SK-N-SH (cell line): ENCODE data around the gene PDE4D. TPM values are rescaled to one million over a fixed set of nuclear protein-coding genes. Genes with fewer than 3 reads are reported as not detected.

ENCODE experiments used
- CTCF ChIA-PET: fragments of 300-600, 350-600 bp; formaldehyde crosslinking; extraction: SDS; loops from one replicate; lab custom pipeline; 2021; lab: Yijun Ruan, JAX
- POLR2A ChIA-PET: fragments of 350-600 bp; sonication (Branson Sonifier 250); formaldehyde crosslinking; extraction: SDS; loops from one replicate; lab custom pipeline; 2020; ENCODE audit warnings: antibody characterized with exemption, inconsistent platforms; lab: Yijun Ruan, JAX
- DNase-seq: peaks from one replicate; pipeline ENCODE4 v3.0.0; 2012
- H2AFZ ChIP-seq: fragments of 200-600 bp; sonication (generic); 2 replicates; pipeline ENCODE4 v1.8.1; 2016; ENCODE audit warnings: antibody characterized with exemption, mild to moderate bottlenecking, low read depth
- H3F3A ChIP-seq: fragments of 200-600 bp; sonication (generic); replicated peaks from 2 replicates; pipeline ENCODE3; 2016; ENCODE audit warnings: antibody characterized with exemption, mild to moderate bottlenecking; ENCODE audit not compliant: insufficient read depth
- H3K27ac ChIP-seq, 2 experiments: fragments of 200-500 bp in 1 of 2; fragments of 200-600 bp in 1 of 2; sonication (Bioruptor generic) in 1 of 2; sonication (generic), shearing (Covaris generic) in 1 of 2; 2 replicates each; pipeline versions ENCODE4 v1.5.1 to v1.6.1; 2014 to 2016; ENCODE audit warnings: low read depth in 2 of 2, inconsistent platforms in 1 of 2, low read length in 1 of 2, mild to moderate bottlenecking in 1 of 2, mixed read lengths in 1 of 2
- H3K27me3 ChIP-seq: fragments of 200-600 bp; sonication (generic), shearing (Covaris generic); 2 replicates; pipeline ENCODE4 v1.6.1; 2016; ENCODE audit warnings: mixed run types; ENCODE audit not compliant: insufficient read depth
- H3K36me3 ChIP-seq, 2 experiments: fragments of 200-500 bp in 1 of 2; fragments of 200-600 bp in 1 of 2; sonication (Bioruptor generic) in 1 of 2; sonication (generic) in 1 of 2; replicated peaks in 1 of 2; 2 replicates each; pipeline versions ENCODE3 to v1.5.1; 2014 to 2016; ENCODE audit warnings: low read length in 1 of 2, mild to moderate bottlenecking in 1 of 2; ENCODE audit not compliant: insufficient read depth in 2 of 2, control insufficient read depth in 1 of 2
- H3K4me1 ChIP-seq, 2 experiments: fragments of 200-500 bp in 1 of 2; fragments of 200-600 bp in 1 of 2; sonication (Bioruptor generic) in 1 of 2; sonication (generic), shearing (Covaris generic) in 1 of 2; 2 replicates each; pipeline versions ENCODE4 v1.5.1 to v1.6.1; 2014 to 2016; ENCODE audit warnings: low read depth in 1 of 2, low read length in 1 of 2, mixed run types in 1 of 2; ENCODE audit not compliant: insufficient read depth in 2 of 2, control insufficient read depth in 1 of 2
- H3K4me2 ChIP-seq: fragments of 200-600 bp; sonication (generic), shearing (Covaris generic); 2 replicates; pipeline ENCODE4 v1.6.1; 2017; ENCODE audit warnings: mixed run types
- H3K4me3 ChIP-seq, 2 experiments: fragments of 200-500 bp in 1 of 2; fragments of 200-600 bp in 1 of 2; sonication (Bioruptor generic) in 1 of 2; sonication (generic), shearing (Covaris generic) in 1 of 2; 2 replicates each; pipeline versions ENCODE4 v1.5.1 to v1.8.1; 2014 to 2016; ENCODE audit warnings: low read depth in 2 of 2, inconsistent platforms in 1 of 2, low read length in 1 of 2, mild to moderate bottlenecking in 1 of 2, mixed read lengths in 1 of 2, moderate library complexity in 1 of 2
- H3K79me2 ChIP-seq: fragments of 200-600 bp; sonication (generic); 2 replicates; pipeline ENCODE4 v1.8.1; 2017; ENCODE audit warnings: mild to moderate bottlenecking; ENCODE audit not compliant: insufficient read depth
- H3K9ac ChIP-seq: fragments of 200-600 bp; sonication (generic); 2 replicates; pipeline ENCODE4 v1.6.1; 2017; ENCODE audit warnings: mixed run types
- H3K9me2 ChIP-seq: fragments of 200-600 bp; sonication (generic); 2 replicates; pipeline ENCODE4 v1.6.1; 2017; ENCODE audit warnings: mixed run types
- H3K9me3 ChIP-seq: fragments of 200-600 bp; sonication (generic); 2 replicates; pipeline ENCODE4 v1.6.1; 2017; ENCODE audit warnings: mixed run types, mild to moderate bottlenecking, moderate library complexity
- H4K20me1 ChIP-seq: fragments of 200-600 bp; sonication (generic); 2 replicates; pipeline ENCODE4 v1.6.1; 2017; ENCODE audit warnings: mild to moderate bottlenecking, mixed run types; ENCODE audit not compliant: insufficient read depth
- FOSL2 ChIP-seq: IDR thresholded peaks from 2 replicates; pipeline ENCODE4 v1.4.0; 2012; ENCODE audit warnings: low read depth, mild to moderate bottlenecking, moderate library complexity, borderline replicate concordance
- FOXJ3 ChIP-seq: sonication (generic); formaldehyde crosslinking; IDR thresholded peaks from 2 replicates; pipeline ENCODE4 v1.5.1; 2020; ENCODE audit warnings: mild to moderate bottlenecking, missing genetic modification reagents
- GABPA ChIP-seq: IDR thresholded peaks from 2 replicates; pipeline ENCODE4 v1.4.0; 2012; ENCODE audit warnings: low read depth, mild to moderate bottlenecking
- GATA2 ChIP-seq: sonication (generic); formaldehyde crosslinking; IDR thresholded peaks from 2 replicates; pipeline ENCODE4 v1.5.0; 2020; ENCODE audit warnings: mild to moderate bottlenecking, missing genetic modification reagents
- MEF2A ChIP-seq: IDR thresholded peaks from 2 replicates; pipeline ENCODE4 v1.4.0; 2012; ENCODE audit warnings: low read depth, borderline replicate concordance
- MXI1 ChIP-seq: IDR thresholded peaks from 2 replicates; pipeline ENCODE4 v1.6.1; 2012; ENCODE audit warnings: mild to moderate bottlenecking, low read depth, low read length, improper control_type of control experiment
- NFIC ChIP-seq: IDR thresholded peaks from 2 replicates; pipeline ENCODE4 v1.4.0; 2012; ENCODE audit warnings: borderline replicate concordance
- NRF1 ChIP-seq: IDR thresholded peaks from 2 replicates; pipeline ENCODE4 v1.6.1; 2012; ENCODE audit warnings: low read depth, mild to moderate bottlenecking, low read length
- RAD21 ChIP-seq: IDR thresholded peaks from 2 replicates; pipeline ENCODE4 v1.6.1; 2012; ENCODE audit warnings: mild to moderate bottlenecking, low read length
- RCOR1 ChIP-seq: fragments of 150-350 bp; IDR thresholded peaks from 2 replicates; pipeline ENCODE4 v1.6.1; 2017; ENCODE audit warnings: antibody characterized with exemption, low read length
- REST ChIP-seq: IDR thresholded peaks from 2 replicates; pipeline ENCODE4 v1.6.1; 2012; ENCODE audit warnings: mild to moderate bottlenecking, low read depth, low read length, moderate library complexity
- RXRA ChIP-seq: IDR thresholded peaks from 2 replicates; pipeline ENCODE4 v1.4.0; 2012; ENCODE audit warnings: low read depth, mild to moderate bottlenecking, borderline replicate concordance
- SMC3 ChIP-seq: IDR thresholded peaks from 2 replicates; pipeline ENCODE4 v1.6.1; 2012; ENCODE audit warnings: low read depth, low read length, improper control_type of control experiment
- TEAD4 ChIP-seq: IDR thresholded peaks from 2 replicates; pipeline ENCODE4 v1.4.0; 2012; ENCODE audit warnings: mild to moderate bottlenecking, borderline replicate concordance; ENCODE audit not compliant: insufficient read depth
- YY1 ChIP-seq: IDR thresholded peaks from 2 replicates; pipeline ENCODE4 v1.4.0; 2012; ENCODE audit warnings: low read depth, mild to moderate bottlenecking
- ZBTB33 ChIP-seq: IDR thresholded peaks from 2 replicates; pipeline ENCODE4 v1.4.0; 2012; ENCODE audit warnings: low read depth, borderline replicate concordance
- WGBS: methylation state at CpG from one replicate; pipeline ENCODE4 v1.1.6; 2017; ENCODE audit warnings: low lambda C conversion rate; 5-methylcytosine and 5-hydroxymethylcytosine counted together
- polyA plus RNA-seq, 3 experiments: library from polyadenylated mRNA; depleted of rRNA; stranded (reverse); fragments of >200 nt; gene quantifications; 2 replicates each; pipeline ENCODE4 v1.2.3, GENCODE V29; 2012
- TF ChIP-seq, protein P1 (sequence below): IDR thresholded peaks from 2 replicates; pipeline ENCODE4 v1.4.0; 2012; ENCODE audit warnings: low read depth, borderline replicate concordance
- TF ChIP-seq, protein P2 (sequence below): fragments of 200-600 bp; sonication (generic); IDR thresholded peaks from 2 replicates; pipeline ENCODE4 v1.6.1; 2017; ENCODE audit warnings: antibody characterized with exemption, mild to moderate bottlenecking, moderate library complexity
- TF ChIP-seq, protein P3 (sequence below): IDR thresholded peaks from 2 replicates; pipeline ENCODE4 v1.4.0; 2012; ENCODE audit warnings: low read depth

PDE4D gene
- polyA plus RNA-seq, 1 of the 3 experiments (the other 2 are of a cell fraction): 2.4 TPM

DNA sequence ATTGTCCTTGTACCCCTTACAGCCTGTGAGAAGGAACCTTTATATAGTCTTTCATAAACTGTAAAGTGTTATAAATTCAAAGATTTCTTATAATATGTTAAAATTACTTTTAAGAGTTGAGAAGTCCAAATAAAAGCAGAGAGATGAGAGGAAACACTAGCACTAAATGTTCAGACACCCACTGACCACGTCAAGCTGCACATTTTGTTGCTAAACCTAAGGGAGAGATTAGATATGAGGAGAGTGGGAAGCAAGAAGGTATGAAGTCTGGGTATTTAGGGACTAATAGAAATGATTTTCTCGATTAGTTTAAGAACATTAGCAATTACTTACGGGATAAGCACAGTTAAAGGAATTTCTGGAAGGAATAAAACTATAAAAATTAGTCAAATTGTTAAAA is 803.8 kb downstream of the PDE4D start:
- no peaks in the 10 kb centered on the region for H3K9me3 ChIP-seq
- H3K27me3 ChIP-seq: no peaks in the 10 kb centered on the region
- ChIA-PET POLR2A (no interaction called here), CTCF (interaction anchor here (0.9 kb wide), 1 partner anchor 55 kb away, joined by 3 read pairs; no protein-coding TSS in a partner anchor)
- H3K4me3 ChIP-seq: no peak overlapping the region
- TF ChIP-seq, protein P1, sequence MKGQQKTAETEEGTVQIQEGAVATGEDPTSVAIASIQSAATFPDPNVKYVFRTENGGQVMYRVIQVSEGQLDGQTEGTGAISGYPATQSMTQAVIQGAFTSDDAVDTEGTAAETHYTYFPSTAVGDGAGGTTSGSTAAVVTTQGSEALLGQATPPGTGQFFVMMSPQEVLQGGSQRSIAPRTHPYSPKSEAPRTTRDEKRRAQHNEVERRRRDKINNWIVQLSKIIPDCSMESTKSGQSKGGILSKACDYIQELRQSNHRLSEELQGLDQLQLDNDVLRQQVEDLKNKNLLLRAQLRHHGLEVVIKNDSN: no peak
- TF ChIP-seq RAD21 (no peak), FOSL2 (no peak), GABPA (no peak), MXI1 (no peak), RXRA (no peak), GATA2 (CRISPR knock-in tag) (no peak), RCOR1 (no peak), MEF2A (no peak)
- TF ChIP-seq, protein P2, sequence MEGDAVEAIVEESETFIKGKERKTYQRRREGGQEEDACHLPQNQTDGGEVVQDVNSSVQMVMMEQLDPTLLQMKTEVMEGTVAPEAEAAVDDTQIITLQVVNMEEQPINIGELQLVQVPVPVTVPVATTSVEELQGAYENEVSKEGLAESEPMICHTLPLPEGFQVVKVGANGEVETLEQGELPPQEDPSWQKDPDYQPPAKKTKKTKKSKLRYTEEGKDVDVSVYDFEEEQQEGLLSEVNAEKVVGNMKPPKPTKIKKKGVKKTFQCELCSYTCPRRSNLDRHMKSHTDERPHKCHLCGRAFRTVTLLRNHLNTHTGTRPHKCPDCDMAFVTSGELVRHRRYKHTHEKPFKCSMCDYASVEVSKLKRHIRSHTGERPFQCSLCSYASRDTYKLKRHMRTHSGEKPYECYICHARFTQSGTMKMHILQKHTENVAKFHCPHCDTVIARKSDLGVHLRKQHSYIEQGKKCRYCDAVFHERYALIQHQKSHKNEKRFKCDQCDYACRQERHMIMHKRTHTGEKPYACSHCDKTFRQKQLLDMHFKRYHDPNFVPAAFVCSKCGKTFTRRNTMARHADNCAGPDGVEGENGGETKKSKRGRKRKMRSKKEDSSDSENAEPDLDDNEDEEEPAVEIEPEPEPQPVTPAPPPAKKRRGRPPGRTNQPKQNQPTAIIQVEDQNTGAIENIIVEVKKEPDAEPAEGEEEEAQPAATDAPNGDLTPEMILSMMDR: no peak
- H3F3A ChIP-seq: no peaks in the 10 kb centered on the region
- DNase-seq: no peak
- WGBS: 58% methylated on average over 3 of the region's 3 CpGs
- peaks cover 0 to 5% of the 10 kb centered on the region in 2 experiments; a peak in 1 of 4 replicates for H3K4me1 ChIP-seq
- H4K20me1 ChIP-seq: no peaks in the 10 kb centered on the region
- H3K4me2 ChIP-seq: no peak overlapping the region
- no peak overlapping the region for H2AFZ ChIP-seq
- no peak overlapping the region for H3K9ac ChIP-seq
- no peak overlapping the region for H3K27ac ChIP-seq
- H3K9me2 ChIP-seq: no peaks in the 10 kb centered on the region
- H3K36me3 ChIP-seq: no peaks in the 10 kb centered on the region
- H3K79me2 ChIP-seq: no peaks in the 10 kb centered on the region

DNA sequence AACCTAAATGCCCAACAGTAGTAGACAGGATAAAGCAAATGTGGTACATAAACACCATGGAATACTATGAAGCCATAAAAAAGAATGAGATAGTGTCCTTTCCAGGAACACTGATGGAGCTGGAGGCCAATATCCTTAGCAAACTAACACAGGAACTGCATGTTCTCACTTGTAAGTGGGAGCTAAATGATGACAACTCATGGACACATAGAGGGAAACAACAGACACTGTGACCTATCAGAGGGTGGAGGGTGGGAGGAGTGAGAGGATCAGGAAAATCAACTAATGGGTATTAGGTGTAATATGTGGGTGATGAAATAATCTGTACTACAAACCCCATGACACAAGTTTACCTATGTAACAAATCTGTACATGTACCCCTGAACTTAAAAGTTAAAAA is 805.0 kb downstream of the PDE4D start:
- DNase-seq: no peak
- no peak overlapping the region for H3K9ac ChIP-seq
- no peak overlapping the region for H2AFZ ChIP-seq
- H3K4me3 ChIP-seq: no peak overlapping the region
- H3K27ac ChIP-seq: no peak overlapping the region
- no peaks in the 10 kb centered on the region for H3K9me3 ChIP-seq
- H3K4me2 ChIP-seq: no peak overlapping the region
- CTCF ChIA-PET: interaction anchor here (0.7 to 1.2 kb wide), 2 partner anchors 87 to 1258 kb away, joined by 3 read pairs; no protein-coding TSS in a partner anchor
- H4K20me1 ChIP-seq: no peaks in the 10 kb centered on the region
- H3F3A ChIP-seq: no peaks in the 10 kb centered on the region
- POLR2A ChIA-PET: no interaction called here
- H3K4me1 ChIP-seq: peaks cover 0 to 5% of the 10 kb centered on the region in 2 experiments; a peak in 1 of 4 replicates
- H3K79me2 ChIP-seq: no peaks in the 10 kb centered on the region
- H3K36me3 ChIP-seq: no peaks in the 10 kb centered on the region
- no peaks in the 10 kb centered on the region for H3K27me3 ChIP-seq
- no peaks in the 10 kb centered on the region for H3K9me2 ChIP-seq
- TF ChIP-seq GABPA: no peak
- TF ChIP-seq, protein P3, sequence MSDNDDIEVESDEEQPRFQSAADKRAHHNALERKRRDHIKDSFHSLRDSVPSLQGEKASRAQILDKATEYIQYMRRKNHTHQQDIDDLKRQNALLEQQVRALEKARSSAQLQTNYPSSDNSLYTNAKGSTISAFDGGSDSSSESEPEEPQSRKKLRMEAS: no peak
- TF ChIP-seq YY1: no peak
- no peak for TF ChIP-seq ZBTB33
- no peak for TF ChIP-seq NRF1
- TF ChIP-seq REST: no peak
- TF ChIP-seq RXRA: no peak
- TF ChIP-seq FOSL2: no peak
- no peak for TF ChIP-seq SMC3
- no peak for TF ChIP-seq NFIC
- TF ChIP-seq FOXJ3: no peak
- TF ChIP-seq TEAD4: no peak
- TF ChIP-seq, protein P1: no peak
